Upper lobe of left lung (tissue), 4 donors: Measurements from ENCODE around the gene PARD3B.

Experiments used
- CTCF ChIP-seq, 6 experiments: fragments of 450-650 bp in 4 of 6; fragments of 200-600 bp in 2 of 6; sonication (generic) in 2 of 6; IDR thresholded peaks; one replicate each; pipeline ENCODE4 v1.5.1; 2016 to 2019; ENCODE audit warnings: antibody characterized with exemption in 6 of 6
- POLR2A ChIP-seq, 4 donors: fragments of 450-650 bp; IDR thresholded peaks; one replicate each; pipeline ENCODE4 v1.5.1; 2016 to 2017; ENCODE audit warnings: antibody characterized with exemption in 4 of 4, mild to moderate bottlenecking in 2 of 4

- TF ChIP-seq CTCF (IDR thresholded peaks at IDR 0.05) (no peak), POLR2A (IDR thresholded peaks at IDR 0.05) (no peak)
Observed at GRCh38 chr2:204628926-204629712, 83.8 kb downstream of the PARD3B start.
